ENCODE results near the gene SLC39A1.
"Not testable (repeated sequence)": the region's sequence is repeated elsewhere in the genome, so short reads cannot be mapped to it uniquely, and the experiment has no call there.

Gene SLC39A1

GRCh38 chr1:153921803-153922075 lies 41.6 kb downstream of the SLC39A1 start:
- no peak for DNase-seq (ENCODE audit: low read depth)
- TF ChIP-seq CTCF (IDR thresholded peaks at IDR 0.05; ENCODE audit: low read length, missing control alignments), result no peak
- H3K4me3 ChIP-seq (replicated peaks; ENCODE audit: low read depth, low read length), result peak overlapping the region; percentile 78

- TF ChIP-seq CTCF (IDR thresholded peaks at IDR 0.05; ENCODE audit: low read length, missing control alignments), result no peak
- peak overlapping the region; percentile 78 for H3K4me3 ChIP-seq (replicated peaks; ENCODE audit: low read depth, low read length)
- no peak for DNase-seq (ENCODE audit: low read depth)
These were observed 42.1 kb downstream of the SLC39A1 start for GRCh38 chr1:153921080-153921802.

- H3K4me3 ChIP-seq (replicated peaks; ENCODE audit: low read depth, low read length), result peak overlapping the region; percentile 78
- peak; percentile 37 for TF ChIP-seq CTCF (IDR thresholded peaks at IDR 0.05; ENCODE audit: low read length, missing control alignments)
- DNase-seq (ENCODE audit: low read depth), result peak; percentile 42
These were observed 43.2 kb downstream of the SLC39A1 start for GRCh38 chr1:153919876-153920852.

- no peak for DNase-seq (ENCODE audit: low read depth)
- no peak for TF ChIP-seq CTCF (IDR thresholded peaks at IDR 0.05; ENCODE audit: low read length, missing control alignments)
- no peak overlapping the region for H3K4me3 ChIP-seq (replicated peaks; ENCODE audit: low read depth, low read length)
These were observed 47.0 kb downstream of the SLC39A1 start for GRCh38 chr1:153916297-153916696.

GRCh38 chr1:153912349-153912748 lies 51.0 kb downstream of the SLC39A1 start:
- H3K4me3 ChIP-seq (replicated peaks; ENCODE audit: low read depth, low read length), result no peak overlapping the region
- no peak for TF ChIP-seq CTCF (IDR thresholded peaks at IDR 0.05; ENCODE audit: low read length, missing control alignments)
- DNase-seq (ENCODE audit: low read depth), result no peak

- H3K4me3 ChIP-seq (replicated peaks; ENCODE audit: low read depth, low read length); DNase-seq (ENCODE audit: low read depth): not testable (repeated sequence)
These were observed 52.8 kb downstream of the SLC39A1 start for GRCh38 chr1:153910560-153910959.

All from fibroblast of pulmonary artery (primary cell).